RKO (cell line): ENCODE data around the gene TRAIP.
A peak's percentile ranks its signal among the peaks of the same experiment; 100 is the strongest.
"Not testable (repeated sequence)": the region's sequence is repeated elsewhere in the genome, so short reads cannot be mapped to it uniquely, and the experiment has no call there.

Experiments used
- DNase-seq: peaks from one replicate; pipeline ENCODE4 v3.0.0-alpha.2; 2016; ENCODE audit warnings: low spot score

The TRAIP gene

DNA sequence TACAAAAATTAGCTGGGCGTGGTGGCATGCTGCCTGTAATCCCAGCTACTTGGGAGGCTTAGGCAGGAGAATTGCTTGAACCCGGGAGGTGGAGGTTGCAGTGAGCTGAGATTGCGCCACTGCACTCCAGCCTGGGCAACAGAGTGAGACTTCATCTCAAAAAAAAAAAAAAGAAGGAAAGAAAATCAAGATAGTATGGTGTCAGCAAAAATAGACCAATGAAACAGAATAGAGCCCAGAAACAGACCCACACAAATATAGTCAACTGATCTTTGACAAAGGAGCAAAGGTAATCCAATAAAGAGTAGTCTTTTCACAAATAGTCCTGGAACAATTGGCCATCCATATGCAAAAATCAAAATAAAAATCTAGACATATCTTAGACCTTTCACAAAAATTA lies 33.2 kb downstream of the TRAIP start:
- not testable (repeated sequence) for DNase-seq

GRCh38 chr3:49813497-49814174 lies 42.7 kb downstream of the TRAIP start, which contains the start of gene UBA7:
TSS of gene UBA7 (minus strand) at chr3:49813953. CDS start at chr3:49813787, 166 bp downstream.
- DNase-seq: no peak

DNA sequence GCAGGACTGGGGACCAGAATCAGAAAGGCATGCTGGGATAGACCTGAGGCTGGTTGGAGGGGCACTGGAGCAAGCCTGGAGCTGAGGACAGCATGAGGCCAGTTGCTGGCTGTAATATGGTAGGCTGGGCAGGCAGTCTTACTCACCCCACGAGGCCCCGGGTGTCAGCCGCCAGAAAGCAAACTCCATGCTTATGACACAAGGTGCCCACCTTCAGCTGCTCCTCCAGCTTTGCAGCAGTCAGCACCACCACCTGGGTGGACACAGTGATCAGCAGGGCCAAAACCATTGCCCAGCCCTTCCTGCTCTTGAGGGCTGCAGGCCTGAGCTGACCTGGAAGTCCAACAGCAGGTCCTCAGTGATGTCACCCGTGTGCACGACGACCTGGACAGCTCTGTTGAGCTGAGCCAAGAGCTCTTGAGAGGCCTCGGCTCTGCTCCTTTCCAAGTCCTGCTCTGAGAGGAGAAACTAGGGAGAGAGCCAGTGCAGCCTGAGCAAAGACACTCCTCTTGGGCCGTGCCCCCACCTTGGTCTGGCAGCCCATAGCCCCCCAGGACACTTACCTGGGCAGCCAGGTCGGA lies 43.4 kb downstream of the TRAIP start:
- DNase-seq: no peak

- no peak for DNase-seq
These were observed 48.8 kb downstream of the TRAIP start for GRCh38 chr3:49807431-49808114.

- DNase-seq: no peak
These were observed 49.5 kb downstream of the TRAIP start for GRCh38 chr3:49806850-49807249.

DNA sequence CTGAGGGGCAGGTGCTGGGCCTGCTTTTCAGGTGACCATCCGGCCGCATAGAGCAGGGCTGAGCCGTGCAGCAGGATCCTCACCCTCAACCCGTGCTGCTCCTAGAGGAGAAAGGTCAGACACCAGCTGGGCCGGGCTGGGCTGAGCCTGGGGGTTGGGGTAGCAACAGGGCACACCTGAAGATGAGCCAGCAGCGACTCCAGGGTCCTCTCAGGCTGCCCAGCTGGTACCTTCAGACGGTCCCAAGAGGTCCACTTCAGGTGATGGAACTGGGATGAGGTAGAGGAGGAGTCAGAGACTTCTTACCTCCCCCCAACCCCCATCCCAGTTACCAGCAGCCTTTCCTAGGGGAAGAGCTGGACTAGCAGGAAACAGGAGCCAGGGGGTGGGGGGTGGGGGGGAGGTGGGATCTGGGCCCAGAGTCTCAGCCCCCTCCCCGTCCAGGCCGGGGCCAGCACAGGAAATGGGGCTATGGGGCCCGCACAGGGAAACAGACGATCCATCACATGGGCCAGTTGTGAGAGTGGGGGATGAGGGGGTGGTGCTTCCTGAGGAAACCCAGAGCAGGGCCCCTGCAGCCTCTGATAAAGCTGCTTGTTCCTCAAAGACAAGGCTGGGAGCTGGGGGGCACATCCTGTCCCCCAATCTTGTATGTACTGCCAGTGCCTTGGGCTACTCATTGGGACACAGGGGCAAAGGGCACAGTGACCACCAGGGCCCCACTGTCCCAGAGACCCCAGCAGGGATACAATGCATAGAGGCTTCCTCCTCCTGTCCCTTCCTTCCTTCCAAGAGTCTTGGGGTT lies 50.3 kb downstream of the TRAIP start:
- no peak for DNase-seq

DNA sequence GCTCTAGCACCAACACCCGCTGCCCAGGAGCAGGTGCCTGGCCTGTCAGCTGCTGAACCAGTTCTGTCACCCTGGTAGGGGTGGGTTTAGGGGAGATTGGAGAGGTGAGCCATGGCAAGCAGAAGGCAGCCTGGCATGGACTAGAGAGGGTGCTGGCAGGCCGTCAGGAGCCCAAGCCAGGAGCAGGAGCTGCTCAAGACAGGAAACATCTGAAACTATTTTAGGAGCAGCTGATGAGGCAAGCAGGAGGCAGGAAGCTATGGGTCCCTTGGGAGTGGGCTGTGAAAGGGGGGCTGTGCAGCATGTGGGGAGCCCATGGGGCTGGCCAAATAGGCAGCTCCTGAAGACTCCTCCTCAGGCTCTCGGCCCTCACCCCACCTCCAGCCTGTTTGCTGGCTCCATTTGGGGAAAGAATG lies 51.0 kb downstream of the TRAIP start:
- no peak for DNase-seq

- DNase-seq: no peak
These were observed 52.0 kb downstream of the TRAIP start for GRCh38 chr3:49804141-49805041.

DNA sequence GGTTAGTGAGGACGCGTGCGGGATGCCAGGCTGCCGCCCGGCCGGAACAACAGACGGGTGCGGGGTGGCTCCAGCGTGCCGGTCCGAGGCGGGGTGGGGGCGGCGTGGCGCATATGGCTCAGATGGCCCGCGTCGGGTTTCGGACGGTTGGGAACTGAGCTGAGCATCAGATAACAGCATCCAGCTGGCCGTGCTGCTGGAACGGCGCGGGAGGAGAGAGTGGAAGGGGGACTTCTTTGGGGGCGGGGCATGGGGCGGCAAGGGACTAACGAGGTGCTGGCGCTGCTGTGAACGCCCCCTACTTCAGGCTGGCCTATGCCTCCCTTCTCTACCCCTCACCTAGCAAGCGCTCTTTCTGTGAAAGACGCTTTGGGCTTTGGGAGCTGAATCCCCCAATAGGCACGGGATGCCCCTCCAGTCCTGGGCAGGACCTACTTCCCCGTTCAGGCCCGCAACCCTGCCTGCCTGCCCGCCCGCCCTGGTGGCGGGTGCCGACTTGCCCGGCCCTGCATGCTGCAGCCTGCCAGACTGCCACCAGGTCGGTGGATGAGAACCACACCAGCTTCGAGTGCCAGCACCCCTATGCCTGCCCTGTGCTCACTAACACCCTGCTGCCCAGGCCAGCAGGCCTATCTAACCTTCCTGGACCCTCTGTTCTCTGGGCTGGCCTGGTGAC lies 52.8 kb downstream of the TRAIP start:
- peak; percentile 46 for DNase-seq

GRCh38 chr3:49802719-49803464 lies 53.5 kb downstream of the TRAIP start, which contains the start of gene INKA1:
TSS of gene INKA1 (plus strand) at chr3:49803261. CDS start at chr3:49803393, 132 bp downstream.
- DNase-seq: peak; percentile 88

- DNase-seq: no peak
These were observed 55.2 kb downstream of the TRAIP start for GRCh38 chr3:49801160-49801559.

- DNase-seq: peak; percentile 38
These were observed 56.6 kb downstream of the TRAIP start, which contains the start of gene CDHR4 for GRCh38 chr3:49799761-49800160. TSS of gene CDHR4 (minus strand) at chr3:49799873. CDS start at chr3:49799812, 61 bp downstream.

DNA sequence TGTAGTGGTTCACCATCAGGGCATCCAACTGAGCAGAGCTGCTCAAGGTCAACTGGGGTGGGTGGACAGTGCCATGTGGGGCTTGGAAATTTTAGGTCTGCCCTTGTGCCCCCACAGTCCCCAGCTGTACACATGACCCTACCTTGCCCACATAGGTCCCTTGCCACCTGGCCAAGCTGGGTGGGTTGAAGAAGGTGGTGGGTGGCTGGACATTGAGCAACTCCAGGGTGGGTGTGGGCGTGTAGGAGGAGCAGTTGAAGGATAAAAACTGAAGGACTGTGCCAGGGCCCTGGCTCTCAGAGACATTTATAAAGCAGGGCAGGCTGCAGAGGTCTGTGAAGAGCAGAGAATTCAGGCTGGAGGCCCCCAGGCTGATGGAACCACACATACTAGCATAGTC lies 57.3 kb downstream of the TRAIP start:
- no peak for DNase-seq

DNA sequence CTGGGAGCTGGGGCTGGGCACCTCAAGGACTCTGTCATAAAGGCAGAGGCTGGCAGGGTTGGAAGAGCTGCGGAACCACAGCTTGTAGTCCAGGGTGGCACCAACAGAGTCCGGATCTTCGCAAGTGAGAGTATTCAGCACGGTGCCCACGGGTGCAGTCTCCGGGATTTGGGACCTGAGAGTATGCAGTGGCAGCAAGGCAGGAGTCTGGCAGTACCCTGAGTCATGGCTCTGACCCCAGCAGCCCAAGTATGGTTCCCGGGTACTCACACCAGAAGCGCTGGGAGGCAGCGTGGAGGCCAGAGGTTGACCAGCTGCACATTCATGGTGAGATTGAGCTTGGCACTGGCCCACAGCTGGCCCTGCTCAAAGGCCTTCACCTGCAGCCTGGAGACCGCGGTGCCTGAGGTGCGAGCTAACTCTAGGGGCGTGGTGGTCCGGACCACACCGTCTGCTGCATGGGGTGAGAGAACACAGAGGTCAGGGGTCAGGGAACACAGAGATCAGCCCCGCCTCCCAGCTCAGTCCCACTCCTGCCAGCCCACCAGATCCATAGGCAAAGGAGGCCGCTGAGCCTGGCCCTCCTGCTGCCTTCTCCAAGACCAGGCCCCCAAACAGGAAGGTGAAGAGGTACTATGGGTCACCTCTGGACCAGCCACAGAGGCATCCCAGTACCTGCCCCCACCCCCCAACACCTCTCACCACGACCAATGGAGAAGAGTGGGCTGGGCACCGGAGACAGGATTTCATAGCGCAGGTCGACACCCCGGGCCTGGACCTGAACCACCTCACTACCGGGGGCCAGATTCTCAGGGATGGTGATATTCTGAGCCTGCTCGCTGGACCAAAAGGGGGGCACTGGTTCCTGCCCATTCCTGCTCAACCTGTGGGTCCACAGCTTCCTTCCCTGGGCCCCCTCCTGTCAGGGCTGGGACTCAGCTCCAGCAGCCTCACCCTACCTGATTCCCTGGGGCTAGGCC lies 61.1 kb downstream of the TRAIP start:
- DNase-seq: no peak

DNA sequence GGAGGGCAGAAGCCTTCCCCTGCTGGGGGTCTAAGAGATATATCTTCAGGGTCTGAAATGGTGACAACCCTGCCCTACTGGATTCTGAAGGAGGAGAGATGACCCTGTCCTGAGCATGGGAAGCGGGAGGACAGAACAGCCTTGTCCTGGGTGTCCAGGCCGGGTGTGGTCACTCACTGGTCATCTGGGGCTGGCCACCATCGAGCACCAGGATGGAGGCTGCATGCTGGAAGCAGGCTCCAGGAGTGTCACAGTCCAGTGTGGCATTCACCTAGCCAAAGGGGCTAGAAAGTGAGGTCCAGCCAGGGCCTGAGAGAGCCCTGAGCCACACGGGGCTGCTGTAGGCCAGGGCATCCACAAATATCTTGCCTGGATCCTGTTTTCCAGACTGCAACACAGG lies 61.9 kb downstream of the TRAIP start:
- no peak for DNase-seq

GRCh38 chr3:49793486-49794085 lies 62.8 kb downstream of the TRAIP start:
- DNase-seq: no peak

DNA sequence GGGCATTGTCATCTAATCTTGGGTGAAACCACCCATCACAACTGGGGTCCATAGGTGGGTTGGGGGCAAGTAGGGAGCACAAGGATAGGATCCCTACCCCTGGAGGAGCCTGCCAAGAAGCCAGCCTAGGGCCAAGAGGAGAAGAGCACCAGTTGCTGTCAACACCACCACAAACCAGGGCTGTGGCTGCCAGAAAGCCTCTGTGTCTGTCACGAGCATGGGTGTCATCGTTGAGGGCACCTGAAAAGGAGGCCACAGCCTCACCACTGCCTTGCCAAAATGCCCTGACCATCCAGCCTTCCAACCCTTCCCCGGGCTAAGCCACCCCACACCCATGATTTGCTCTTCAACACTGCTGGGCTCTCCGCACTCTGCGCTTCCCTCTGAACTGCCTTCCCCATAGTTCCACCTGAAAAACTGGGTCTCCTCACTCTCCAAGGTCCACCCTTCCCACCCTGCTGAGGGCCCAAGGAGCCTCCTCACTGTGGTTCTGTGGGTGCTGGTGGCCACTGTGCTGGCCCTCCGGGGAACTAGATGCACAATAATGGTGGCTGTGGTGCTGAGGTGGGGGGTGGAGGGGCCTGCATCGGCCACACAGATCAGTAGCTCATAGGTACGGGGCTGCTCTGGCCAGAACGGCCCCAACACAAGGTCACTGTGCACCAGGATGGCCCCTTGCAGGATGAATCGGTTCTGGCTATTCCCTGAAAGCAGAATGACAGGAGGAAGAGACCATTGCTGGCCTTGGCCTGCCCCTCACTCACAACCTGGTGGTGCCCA lies 63.8 kb downstream of the TRAIP start:
- DNase-seq: no peak
